ENCODE data around the gene PRSS56. TPM values are rescaled to one million over a fixed set of nuclear protein-coding genes. Genes with fewer than 3 reads are reported as not detected.

Gene PRSS56
- total RNA-seq, 2 donors from 2014 or later = not detected

- no peak for DNase-seq
- Histone ChIP-seq H3K36me3 (no peaks in the 10 kb centered on the region), H3K27me3 (peaks cover 2% of the 10 kb centered on the region), H3K4me3 (no peak overlapping the region), H3K27ac (no peak overlapping the region), H3K9ac (ENCODE audit: low read depth in 2 of 2, low read length in 2 of 2) (no peak overlapping the region), H3K9me3 (no peaks in the 10 kb centered on the region), H3K4me1 (no peaks in the 10 kb centered on the region)
- intact Hi-C loops (cut with DNase I) = no loop called here
- TF ChIP-seq CTCF (IDR thresholded peaks at IDR 0.05) = no peak
Measured at GRCh38 chr2:232497348-232497747, 22.8 kb upstream of the PRSS56 start.

- Histone ChIP-seq H3K4me3 (no peak overlapping the region), H3K4me1 (no peaks in the 10 kb centered on the region), H3K9ac (ENCODE audit: low read depth in 2 of 2, low read length in 2 of 2) (no peak overlapping the region), H3K27ac (no peak overlapping the region), H3K9me3 (no peaks in the 10 kb centered on the region), H3K36me3 (no peaks in the 10 kb centered on the region), H3K27me3 (peaks cover 11% of the 10 kb centered on the region)
- no peak for TF ChIP-seq CTCF (IDR thresholded peaks at IDR 0.05)
- no peak for DNase-seq
- intact Hi-C loops (cut with DNase I) = no loop called here
Measured at GRCh38 chr2:232498452-232498851, 21.7 kb upstream of the PRSS56 start.

GRCh38 chr2:232501331-232501771 lies 18.8 kb upstream of the PRSS56 start:
- H3K9ac ChIP-seq (ENCODE audit: low read depth in 2 of 2, low read length in 2 of 2) = no peak overlapping the region
- intact Hi-C loops (cut with DNase I) = no loop called here
- H3K27ac ChIP-seq = no peak overlapping the region
- no peaks in the 10 kb centered on the region for H3K4me1 ChIP-seq
- H3K27me3 ChIP-seq = peaks cover 28% of the 10 kb centered on the region
- H3K9me3 ChIP-seq = no peaks in the 10 kb centered on the region
- H3K4me3 ChIP-seq = no peak overlapping the region
- TF ChIP-seq CTCF (IDR thresholded peaks at IDR 0.05) = no peak
- H3K36me3 ChIP-seq = no peaks in the 10 kb centered on the region
- DNase-seq = no peak

- Histone ChIP-seq H3K9me3 (no peaks in the 10 kb centered on the region), H3K27ac (no peak overlapping the region), H3K4me3 (no peak overlapping the region), H3K9ac (ENCODE audit: low read depth in 2 of 2, low read length in 2 of 2) (no peak overlapping the region), H3K36me3 (no peaks in the 10 kb centered on the region), H3K27me3 (peaks cover 28% of the 10 kb centered on the region), H3K4me1 (no peaks in the 10 kb centered on the region)
- no peak for TF ChIP-seq CTCF (IDR thresholded peaks at IDR 0.05)
- DNase-seq = no peak
- intact Hi-C loops (cut with DNase I) = no loop called here
Measured at GRCh38 chr2:232501794-232502390, 18.3 kb upstream of the PRSS56 start.

- no peak for DNase-seq
- Histone ChIP-seq H3K9me3 (no peaks in the 10 kb centered on the region), H3K27me3 (peaks cover 28% of the 10 kb centered on the region), H3K9ac (ENCODE audit: low read depth in 2 of 2, low read length in 2 of 2) (no peak overlapping the region), H3K4me3 (no peak overlapping the region), H3K4me1 (no peaks in the 10 kb centered on the region), H3K36me3 (no peaks in the 10 kb centered on the region), H3K27ac (no peak overlapping the region)
- no peak for TF ChIP-seq CTCF (IDR thresholded peaks at IDR 0.05)
- intact Hi-C loops (cut with DNase I) = no loop called here
Measured at GRCh38 chr2:232502511-232502910, 17.7 kb upstream of the PRSS56 start.
